Prostate gland (tissue), 2 donors: ENCODE measurements around the gene CRYGN. TPM values are rescaled to one million over a fixed set of nuclear protein-coding genes. Genes with fewer than 3 reads are reported as not detected.

Experiments
- DNase-seq: peaks from one replicate; pipeline ENCODE4 v3.0.0-alpha.2; 2019; ENCODE audit warnings: low spot score
- H3K27ac ChIP-seq, 2 donors: fragments of 200-600 bp; sonication (generic); 2 replicates each; pipeline ENCODE4 v1.5.1; 2017 to 2019
- H3K27me3 ChIP-seq: fragments of 200-600 bp; sonication (generic); replicated peaks from 2 replicates; pipeline ENCODE4 v1.5.1; 2019; ENCODE audit not compliant: insufficient read depth
- H3K36me3 ChIP-seq, 2 donors: fragments of 200-600 bp; sonication (generic); 1 replicate in 1 of 2; 2 replicates in 1 of 2; pipeline versions ENCODE4 v1.5.1 to v1.8.1; 2017 to 2019
- H3K4me1 ChIP-seq: fragments of 200-600 bp; sonication (generic); replicated peaks from 2 replicates; pipeline ENCODE4 v1.5.1; 2019
- H3K4me3 ChIP-seq, 2 donors: fragments of 200-600 bp; sonication (generic); 2 replicates each; pipeline ENCODE4 v1.5.1; 2017 to 2019
- H3K9me3 ChIP-seq: fragments of 200-600 bp; sonication (generic); 2 replicates; pipeline ENCODE4 v1.5.1; 2017
- CTCF ChIP-seq, 4 experiments: fragments of 200-600 bp in 2 of 4; fragments of 450-650 bp in 2 of 4; sonication (generic) in 2 of 4; IDR thresholded peaks; 1 replicate in 3 of 4; 2 replicates in 1 of 4; pipeline ENCODE4 v1.5.1; 2016 to 2019; ENCODE audit warnings: antibody characterized with exemption in 4 of 4, mild to moderate bottlenecking in 2 of 4, moderate library complexity in 2 of 4
- POLR2A ChIP-seq: fragments of 450-650 bp; IDR thresholded peaks from one replicate; pipeline ENCODE4 v1.6.1; 2016; ENCODE audit warnings: antibody characterized with exemption, mild to moderate bottlenecking
- POLR2AphosphoS5 ChIP-seq: sonication (generic); formaldehyde crosslinking; IDR thresholded peaks from one replicate; pipeline ENCODE4 v1.6.1; 2017; ENCODE audit warnings: antibody characterized with exemption
- WGBS: methylation state at CpG from one replicate; pipeline ENCODE4 v1.1.5; 2018; 5-methylcytosine and 5-hydroxymethylcytosine counted together
- intact Hi-C: fragments of 100-400 bp; cut with DNase I; formaldehyde crosslinking; loops from one replicate; pipeline ENCODE4 v1.14.2; 2022
- total RNA-seq, 2 donors: library from RNA; depleted of rRNA; stranded (reverse); fragments of >200 nt; gene quantifications; one replicate each; pipeline ENCODE4 v1.1.0, GENCODE V29; 2016

CRYGN gene
- total RNA-seq, 2 donors from 2014 or later: not detected

DNA sequence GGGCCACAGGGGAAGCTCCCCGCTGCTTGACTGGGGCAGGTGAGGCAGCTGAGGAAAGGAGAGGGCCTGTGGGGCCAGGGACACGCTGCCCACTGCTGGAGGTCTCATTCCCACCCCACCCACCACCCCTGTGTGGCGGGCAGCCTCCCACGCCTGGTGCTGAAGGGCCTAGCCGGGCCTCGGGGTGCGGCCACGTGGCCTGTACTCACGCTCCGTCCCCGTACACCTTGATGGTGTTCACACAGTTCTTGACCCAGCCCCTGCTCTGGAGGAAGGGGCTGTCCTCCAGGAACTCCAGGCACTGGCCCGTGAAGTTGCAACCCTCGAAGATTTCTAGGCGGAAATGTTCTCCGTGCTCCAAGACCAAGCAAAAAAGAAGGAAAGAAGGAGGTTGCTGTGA lies 4.0 kb downstream of the CRYGN start:
- H3K27ac ChIP-seq: no peak overlapping the region
- no peak for DNase-seq
- no peak overlapping the region for H3K4me3 ChIP-seq
- no peaks in the 10 kb centered on the region for H3K27me3 ChIP-seq
- H3K36me3 ChIP-seq: no peaks in the 10 kb centered on the region
- TF ChIP-seq POLR2A: no peak
- TF ChIP-seq CTCF (IDR thresholded peaks at IDR 0.05): no peak
- no peak for TF ChIP-seq POLR2AphosphoS5
- intact Hi-C loops: no loop called here
- peaks cover 2% of the 10 kb centered on the region for H3K4me1 ChIP-seq
- H3K9me3 ChIP-seq: no peaks in the 10 kb centered on the region
- 90% methylated on average over 15 of the region's 15 CpGs for WGBS

DNA sequence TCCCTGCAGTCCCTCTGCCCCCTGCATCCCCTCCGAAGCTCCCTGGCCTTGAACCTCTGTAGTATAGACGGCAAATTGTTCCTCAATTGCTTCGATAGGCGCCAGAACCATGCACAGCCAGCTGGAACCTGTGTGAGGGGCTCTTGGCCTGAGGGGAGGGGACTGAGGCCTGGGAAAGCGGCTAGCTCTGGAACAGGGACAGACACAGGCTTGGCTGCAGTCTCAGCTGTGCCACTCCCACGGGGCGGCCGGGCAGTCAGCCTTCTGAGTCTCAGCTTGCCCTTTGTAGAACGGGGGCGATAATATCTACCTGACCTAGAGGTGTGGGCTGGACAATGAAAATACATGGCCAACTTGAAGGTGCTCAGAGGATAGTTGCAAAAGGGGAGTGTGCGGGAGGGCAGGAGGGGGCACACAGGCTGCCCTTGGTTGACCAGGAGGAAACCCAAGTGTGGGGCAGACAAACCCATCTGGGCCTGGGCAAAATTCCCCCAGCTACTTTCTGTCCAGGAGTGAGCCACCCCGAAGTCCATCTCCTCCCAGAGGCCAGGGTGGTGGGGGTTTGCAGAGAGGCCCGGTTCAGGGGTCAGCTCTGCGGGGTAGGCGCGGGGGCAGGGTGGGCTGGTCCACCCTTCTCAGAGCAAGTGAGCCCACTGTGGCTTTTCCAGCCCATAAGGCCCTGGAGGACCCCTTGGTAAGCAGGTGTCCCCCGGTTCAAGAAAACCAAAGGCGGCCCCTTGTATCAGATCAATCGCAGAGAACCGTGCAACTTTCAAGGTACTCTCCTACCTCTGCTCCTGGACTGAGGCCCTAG lies 4.6 kb downstream of the CRYGN start:
- Histone ChIP-seq H3K27ac (no peak overlapping the region), H3K27me3 (no peaks in the 10 kb centered on the region), H3K36me3 (no peaks in the 10 kb centered on the region), H3K9me3 (no peaks in the 10 kb centered on the region), H3K4me1 (no peaks in the 10 kb centered on the region), H3K4me3 (no peak overlapping the region)
- 90% methylated on average over 20 of the region's 20 CpGs for WGBS
- DNase-seq: no peak
- no peak for TF ChIP-seq POLR2AphosphoS5
- no peak for TF ChIP-seq POLR2A
- TF ChIP-seq CTCF (IDR thresholded peaks at IDR 0.05): no peak
- intact Hi-C loops: no loop called here

DNA sequence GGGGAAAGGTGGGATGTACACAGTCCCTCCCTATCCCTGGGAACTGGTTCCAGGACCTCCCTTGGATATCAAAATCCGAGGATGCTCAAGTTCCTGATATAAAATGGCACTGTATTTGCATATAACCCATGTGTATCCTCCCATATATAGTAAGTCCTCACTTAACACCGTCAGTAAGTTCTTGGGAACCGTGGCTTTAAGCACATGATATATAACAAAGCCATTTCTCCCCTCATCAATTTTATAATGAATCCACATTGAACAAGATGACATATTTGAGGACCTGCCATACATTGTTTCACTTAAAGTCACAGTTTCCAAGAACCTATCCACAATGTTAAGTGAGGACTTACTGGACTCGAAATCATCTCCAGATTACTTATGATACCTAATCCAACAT lies 5.4 kb downstream of the CRYGN start:
- H3K4me1 ChIP-seq: no peaks in the 10 kb centered on the region
- intact Hi-C loops: no loop called here
- no peaks in the 10 kb centered on the region for H3K27me3 ChIP-seq
- H3K9me3 ChIP-seq: no peaks in the 10 kb centered on the region
- 90% methylated on average over 4 of the region's 4 CpGs for WGBS
- no peak for TF ChIP-seq POLR2AphosphoS5
- no peak for TF ChIP-seq CTCF (IDR thresholded peaks at IDR 0.05)
- no peak for TF ChIP-seq POLR2A
- H3K36me3 ChIP-seq: no peaks in the 10 kb centered on the region
- no peak for DNase-seq
- H3K27ac ChIP-seq: no peak overlapping the region
- no peak overlapping the region for H3K4me3 ChIP-seq

- intact Hi-C loops: no loop called here
- TF ChIP-seq POLR2AphosphoS5: no peak
- TF ChIP-seq POLR2A: no peak
- no peak for TF ChIP-seq CTCF (IDR thresholded peaks at IDR 0.05)
- DNase-seq: no peak
- no peak overlapping the region for H3K4me3 ChIP-seq
- H3K27me3 ChIP-seq: no peaks in the 10 kb centered on the region
- no peaks in the 10 kb centered on the region for H3K36me3 ChIP-seq
- no peak overlapping the region for H3K27ac ChIP-seq
- no peaks in the 10 kb centered on the region for H3K9me3 ChIP-seq
- H3K4me1 ChIP-seq: no peaks in the 10 kb centered on the region
- WGBS: 90% methylated on average over 15 of the region's 15 CpGs
Observed at GRCh38 chr7:151433721-151434400, 6.1 kb downstream of the CRYGN start.
